Measurements from ENCODE around the gene TMEM258.

Gene TMEM258

DNA sequence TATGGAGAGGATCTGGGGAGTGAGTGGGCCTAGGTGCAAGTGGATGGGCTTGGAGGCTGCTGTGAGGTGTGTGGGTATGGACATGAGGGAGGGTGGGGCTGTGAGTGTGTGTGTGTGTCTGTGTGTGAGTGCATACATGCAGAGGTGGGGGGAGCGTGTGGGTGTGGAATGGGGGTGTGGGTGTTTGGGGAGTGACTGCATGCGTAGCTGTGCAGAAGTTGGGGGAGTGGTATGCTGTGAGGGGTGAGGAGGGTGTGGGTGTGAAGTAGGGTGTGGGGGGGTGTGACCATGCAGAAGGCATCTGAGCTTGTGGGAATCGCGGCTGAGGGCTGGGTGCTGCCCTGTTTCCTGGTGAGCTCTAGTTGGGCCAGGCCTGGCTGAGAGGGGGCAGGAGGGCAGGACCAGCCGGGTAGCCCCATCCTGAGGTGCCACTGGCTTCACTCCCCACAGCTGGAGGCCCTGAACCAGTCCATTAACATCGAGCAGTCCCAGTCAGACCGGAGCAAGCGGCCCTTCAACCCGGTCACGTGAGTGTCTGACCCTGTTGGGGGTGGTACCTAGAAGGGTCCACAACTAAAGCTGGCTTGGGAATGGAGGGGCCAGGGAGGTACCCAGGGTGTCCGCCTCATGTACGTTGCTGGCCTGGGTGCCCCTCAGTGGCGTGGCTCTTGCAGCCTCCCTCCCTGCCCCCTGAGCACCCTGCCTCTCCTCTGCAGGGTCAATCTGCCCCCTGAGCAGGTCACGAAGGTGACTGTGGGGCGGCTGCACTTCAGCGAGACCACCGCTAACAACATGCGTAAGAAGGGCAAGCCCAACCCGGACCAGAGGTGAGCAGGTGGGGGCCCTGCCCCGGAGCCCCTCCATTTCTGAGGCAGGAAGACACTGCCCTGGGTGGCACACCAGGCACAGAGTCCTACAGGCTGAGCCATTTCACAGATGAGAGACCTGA lies 16.5 kb downstream of the TMEM258 start:
- no peak for DNase-seq

DNA sequence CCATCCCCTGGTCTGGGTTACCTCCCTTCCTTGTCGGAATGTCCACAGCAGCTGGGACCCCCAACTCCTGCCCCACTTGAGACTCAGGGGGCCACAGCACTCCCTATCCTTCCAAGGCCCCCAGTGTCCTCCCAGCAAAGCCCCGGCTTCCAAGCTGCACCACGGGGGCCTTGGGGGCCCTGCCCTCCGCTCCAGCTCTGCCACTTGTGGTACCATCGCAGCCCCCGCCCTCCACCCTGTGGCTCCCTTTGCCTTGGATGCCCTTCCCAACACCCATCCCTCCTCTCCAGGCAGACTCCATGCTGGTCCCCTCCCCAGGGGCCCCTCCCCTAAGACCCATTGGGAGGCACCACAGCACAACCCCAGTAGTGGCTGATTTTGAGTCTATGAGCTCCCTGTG lies 17.3 kb downstream of the TMEM258 start:
- no peak for DNase-seq

DNA sequence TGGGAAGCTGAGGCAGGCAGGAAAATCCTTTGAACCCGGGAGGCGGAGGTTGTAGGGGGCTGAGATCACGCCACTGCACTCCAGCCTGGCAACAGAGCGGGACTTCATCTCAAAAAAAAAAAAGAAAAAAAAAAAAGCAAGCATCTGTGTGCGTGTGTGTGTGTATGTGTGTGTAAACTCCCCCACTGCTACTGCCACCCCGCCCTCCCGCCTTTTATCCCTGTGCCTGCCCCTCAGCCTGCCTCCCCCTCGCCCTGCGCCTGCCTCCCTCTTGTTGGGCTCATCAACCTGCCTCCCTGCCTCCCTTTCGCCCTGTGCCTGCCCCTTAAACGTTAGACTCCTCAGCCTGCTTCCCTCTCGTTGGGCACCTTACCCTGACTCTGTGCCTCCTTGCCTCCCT lies 18.0 kb downstream of the TMEM258 start:
- DNase-seq = no peak

DNA sequence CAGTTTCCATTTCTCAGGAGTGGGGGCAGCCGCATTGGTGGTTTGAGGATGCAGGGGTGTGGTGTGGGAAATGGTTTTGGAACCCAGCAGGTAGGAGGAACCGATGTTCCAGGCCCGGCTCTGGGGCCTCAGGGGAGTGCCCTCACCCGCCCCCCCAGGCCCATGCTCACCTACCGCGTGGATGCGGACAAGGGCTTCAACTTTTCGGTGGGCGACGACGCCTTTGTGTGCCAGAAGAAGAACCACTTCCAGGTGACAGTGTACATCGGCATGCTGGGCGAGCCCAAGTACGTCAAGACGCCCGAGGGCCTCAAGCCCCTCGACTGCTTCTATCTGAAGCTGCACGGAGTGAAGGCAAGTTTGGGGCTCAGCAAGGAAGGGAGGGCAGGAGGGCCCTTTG lies 18.6 kb downstream of the TMEM258 start:
- DNase-seq = no peak

DNA sequence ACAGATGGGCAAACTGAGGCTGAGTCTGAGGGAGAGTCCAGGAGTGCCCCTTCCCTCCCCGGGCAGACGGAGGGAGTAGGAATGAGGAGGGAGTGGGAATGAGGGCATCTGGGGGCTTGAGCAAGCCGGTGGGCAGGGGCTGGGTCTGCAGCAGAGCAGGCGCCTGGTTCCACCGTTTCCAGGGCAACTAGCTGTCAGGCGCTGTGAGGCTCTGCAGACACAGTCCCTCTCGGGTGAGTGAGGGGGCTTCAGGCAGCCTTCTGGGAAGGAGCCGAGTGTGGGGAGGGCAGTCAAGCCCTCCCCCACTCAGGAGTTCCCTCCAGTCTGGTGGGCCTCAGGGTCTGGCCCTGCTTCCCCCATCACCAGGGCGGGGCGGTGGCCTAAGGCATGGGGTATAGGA lies 19.0 kb downstream of the TMEM258 start:
- no peak for DNase-seq

DNA sequence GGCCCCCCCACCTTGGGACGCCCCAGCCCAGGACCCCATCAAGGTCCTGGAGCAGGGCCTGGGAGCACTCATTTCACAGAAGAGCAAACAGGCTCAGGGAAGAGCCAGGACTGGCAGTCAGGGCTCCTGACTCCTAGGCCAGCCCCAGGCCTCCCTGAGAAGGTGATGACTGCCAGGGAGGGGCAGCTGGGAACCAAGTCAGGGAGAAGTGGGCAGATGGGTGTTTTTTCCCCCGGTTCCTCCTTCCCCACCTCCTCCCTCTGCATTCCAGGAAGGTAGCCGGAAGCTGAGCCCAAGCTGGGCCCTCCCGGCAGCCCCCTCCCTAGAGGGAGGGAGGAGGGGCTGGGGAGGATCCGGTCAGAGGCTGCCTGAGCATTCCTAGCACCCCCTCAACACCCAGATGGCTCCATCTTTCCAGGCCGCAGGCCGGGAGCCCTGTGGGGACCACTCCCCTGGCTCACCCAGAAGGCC lies 20.4 kb downstream of the TMEM258 start:
- DNase-seq = no peak

DNA sequence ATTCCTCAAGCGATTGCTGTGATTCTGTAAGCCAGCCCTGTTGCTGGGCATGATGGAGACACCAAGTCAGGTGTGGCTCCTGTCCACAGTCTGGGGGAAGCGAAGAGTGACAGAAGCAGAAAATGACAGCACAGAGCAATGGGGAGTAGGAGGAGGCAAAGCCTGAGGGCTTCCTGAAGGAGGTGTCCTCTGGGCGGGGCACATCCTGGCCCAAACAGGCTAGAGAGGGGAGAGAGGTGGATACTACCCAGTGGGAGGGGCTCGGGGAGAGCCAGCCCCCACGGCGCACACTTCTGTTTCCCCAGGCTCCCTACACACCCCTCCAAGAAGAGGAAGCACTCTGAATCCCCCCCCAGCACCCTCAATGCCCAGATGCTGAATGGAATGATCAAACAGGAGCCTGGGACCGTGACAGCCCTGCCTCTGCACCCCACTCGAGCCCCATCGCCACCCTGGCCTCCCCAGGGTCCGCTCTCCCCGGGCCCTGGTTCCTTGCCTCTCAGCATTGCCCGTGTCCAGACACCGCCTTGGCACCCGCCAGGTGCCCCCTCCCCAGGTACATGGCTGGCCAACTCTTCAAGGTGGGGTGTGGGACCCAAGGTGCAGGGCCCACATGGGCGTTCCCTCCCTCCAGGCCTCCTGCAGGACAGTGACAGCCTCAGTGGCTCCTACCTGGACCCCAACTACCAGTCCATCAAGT lies 21.1 kb downstream of the TMEM258 start:
- no peak for DNase-seq

DNA sequence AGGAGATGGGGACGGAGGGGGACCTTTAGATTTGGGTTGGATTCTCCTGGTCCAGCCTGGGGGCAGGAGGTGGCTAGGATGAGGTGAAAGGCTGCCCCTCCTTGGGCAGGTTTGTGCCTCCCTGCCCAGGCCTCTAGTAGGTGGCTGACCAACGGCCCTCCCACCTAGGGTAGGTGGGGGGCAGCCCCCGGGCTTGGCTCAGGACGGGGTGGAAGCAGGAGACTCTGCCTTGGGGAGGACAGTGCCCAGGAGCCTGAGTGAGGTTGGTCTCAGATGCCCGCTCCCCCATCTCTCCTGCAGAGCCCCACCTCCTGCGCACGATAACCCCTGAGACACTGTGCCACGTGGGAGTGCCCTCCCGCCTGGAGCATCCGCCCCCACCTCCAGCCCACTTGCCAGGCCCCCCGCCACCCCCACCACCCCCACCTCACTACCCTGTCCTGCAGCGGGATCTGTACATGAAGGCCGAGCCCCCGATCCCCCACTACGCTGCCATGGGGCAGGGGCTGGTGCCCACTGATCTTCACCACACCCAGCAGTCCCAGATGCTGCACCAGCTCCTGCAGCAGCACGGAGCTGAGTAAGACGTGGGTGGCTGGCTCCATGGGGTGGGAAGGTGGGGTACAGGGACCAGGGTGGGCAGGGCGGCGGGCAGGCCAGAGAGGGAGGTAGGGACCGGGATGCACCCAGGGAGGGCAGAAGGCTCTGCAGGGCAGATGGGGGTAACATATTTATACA lies 22.3 kb downstream of the TMEM258 start:
- DNase-seq = no peak

DNA sequence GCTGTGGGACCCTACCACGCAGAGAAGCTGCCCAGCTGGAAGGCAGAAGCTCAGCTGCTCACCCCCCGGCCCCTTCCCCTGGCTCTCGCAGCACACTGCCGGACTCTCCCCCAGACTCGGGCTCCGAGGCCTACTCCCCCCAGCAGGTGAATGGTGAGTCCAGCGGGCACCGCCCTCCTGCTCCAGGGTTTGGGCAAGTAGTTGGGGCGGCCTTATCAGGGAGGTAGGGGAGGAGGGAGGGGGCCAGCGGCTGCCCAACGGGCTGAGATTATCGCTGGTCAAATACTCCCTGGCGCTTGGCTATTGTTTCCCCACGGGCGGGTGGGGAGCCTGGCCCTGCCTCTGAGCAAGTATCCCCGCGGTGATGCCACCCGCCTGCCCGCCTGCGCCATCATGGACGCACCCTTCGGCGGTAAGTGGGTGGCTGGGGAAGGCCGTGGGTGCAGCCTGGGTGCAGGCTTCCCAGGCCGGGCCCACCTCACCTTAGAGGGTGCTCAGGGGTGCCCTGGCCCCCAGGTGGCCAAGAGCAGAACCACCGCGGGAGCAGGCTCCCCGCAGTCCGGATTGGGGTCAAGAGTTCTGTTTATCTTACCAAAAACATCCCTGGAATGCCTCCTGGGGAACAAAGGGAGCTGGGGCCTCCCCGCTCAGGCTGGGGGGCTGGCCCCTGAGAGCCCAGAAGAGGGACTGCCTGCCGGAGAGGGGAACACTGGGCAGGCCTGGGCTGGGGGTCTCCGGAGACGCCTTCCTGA lies 23.1 kb downstream of the TMEM258 start:
- DNase-seq = no peak

DNA sequence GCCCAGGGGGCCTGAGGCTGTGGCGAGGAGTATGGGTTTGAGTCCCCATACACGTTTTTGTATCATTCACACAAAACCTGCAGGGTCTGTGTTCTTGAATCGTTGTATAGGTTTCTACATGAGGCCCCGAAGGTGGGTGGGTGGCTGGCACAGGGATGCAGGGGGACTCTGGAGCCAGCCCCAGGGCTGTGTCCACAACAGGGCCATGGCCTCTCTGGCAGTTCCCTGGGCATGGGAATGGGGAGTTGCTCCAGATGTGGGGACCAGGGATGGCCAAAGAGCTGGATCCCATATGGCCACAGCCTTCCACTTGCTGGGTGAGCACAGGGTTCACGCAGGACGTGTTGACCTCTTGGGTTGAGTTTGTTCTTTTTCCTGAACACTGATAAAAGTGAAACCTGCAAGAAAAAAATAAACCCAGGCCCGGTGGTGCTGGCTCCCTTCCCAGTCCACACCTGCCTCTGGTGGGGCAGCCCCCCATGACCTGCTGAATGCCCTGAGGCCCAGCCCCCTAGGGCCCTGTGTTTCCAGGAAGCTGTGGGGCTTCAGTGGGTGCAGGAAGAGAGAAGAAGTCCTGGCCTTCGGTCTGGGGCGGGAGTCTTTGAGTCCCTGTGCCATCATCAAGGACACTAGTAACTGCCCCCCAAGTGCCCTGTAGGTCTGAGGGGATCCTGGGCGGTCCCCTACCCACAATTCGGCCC lies 23.9 kb downstream of the TMEM258 start:
- no peak for DNase-seq

DNA sequence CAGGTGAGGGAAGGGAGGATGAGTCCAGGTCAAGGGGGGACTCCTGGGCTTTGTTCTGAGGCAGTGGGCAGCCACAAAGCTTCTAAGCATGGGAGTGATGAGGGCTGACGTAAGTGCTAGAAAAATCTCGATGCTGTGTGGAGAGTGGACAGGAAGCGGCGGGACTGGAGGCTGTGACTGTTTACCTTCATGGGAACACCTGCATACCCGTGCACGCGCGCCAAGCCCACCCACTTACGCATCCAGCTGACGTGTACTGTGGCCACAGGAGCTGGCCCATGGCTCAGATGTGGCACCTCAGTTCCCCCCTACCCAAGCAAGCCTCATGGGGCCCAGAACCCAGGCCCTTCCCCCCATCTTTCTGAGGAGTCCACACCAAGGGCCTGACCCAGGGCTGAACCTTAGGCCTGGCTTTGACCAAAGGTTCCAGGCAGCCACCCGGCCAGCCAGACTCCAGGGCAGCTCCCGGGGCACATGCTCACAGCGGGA lies 26.0 kb downstream of the TMEM258 start:
- DNase-seq = no peak

DNA sequence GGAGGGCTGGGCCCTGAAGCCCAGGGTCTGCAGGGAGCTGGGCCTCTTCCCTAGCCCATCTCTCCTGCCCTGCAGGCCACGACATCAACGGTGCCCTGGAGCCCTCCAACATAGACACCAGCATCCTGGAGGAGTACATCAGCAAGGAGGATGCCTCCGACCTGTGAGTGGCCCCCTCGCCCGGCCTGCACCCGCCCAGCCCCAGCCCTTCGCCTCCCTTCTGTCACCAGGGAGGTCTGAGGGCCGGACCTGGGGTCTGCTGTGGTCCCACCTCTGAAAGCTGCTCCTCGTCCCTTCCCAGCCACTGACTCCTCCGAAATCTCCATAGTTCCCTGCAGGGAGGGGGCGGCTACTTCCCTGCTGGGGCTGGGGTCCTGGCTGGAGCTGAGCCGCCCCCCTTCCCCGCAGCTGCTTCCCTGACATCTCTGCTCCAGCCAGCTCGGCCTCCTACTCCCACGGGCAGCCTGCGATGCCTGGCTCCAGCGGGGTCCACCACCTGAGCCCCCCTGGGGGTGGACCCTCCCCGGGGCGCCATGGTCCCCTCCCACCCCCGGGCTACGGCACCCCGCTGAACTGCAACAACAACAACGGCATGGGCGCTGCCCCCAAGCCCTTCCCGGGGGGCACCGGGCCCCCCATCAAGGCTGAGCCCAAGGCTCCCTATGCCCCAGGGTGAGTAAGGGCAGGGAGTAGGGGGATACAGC lies 26.7 kb downstream of the TMEM258 start:
- DNase-seq = no peak

DNA sequence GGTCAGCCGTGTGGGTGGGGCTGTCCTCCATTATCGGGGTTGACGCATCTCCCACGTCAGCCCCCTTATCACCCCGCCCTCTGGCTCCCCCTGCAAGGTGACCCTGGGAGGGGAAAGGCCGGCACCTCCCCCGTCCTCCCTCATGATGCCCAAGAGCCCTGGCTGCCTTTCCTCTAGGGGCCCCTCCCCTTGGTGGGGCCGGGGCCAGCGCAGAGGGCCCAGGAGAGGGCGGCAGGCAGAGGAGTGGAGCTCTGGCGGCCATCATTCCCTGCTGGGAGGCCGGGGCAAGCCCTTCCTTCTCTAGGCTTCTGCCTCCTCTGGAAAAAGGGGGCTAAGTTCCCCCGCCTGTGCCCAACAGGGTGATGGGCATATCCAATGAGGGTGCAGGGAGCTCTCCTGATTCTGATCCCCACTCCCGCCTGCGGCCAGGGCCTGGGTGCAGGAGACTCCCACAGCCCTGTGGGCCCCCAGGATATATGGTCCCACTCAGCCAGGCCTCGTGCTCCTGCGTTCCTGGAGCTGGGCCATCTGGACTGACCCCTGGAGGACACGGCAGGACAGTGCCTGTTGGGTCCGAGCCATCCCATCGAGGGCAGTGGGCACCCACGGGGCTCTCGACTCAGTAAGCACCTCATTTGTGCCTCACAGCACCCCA lies 27.7 kb downstream of the TMEM258 start:
- no peak for DNase-seq

DNA sequence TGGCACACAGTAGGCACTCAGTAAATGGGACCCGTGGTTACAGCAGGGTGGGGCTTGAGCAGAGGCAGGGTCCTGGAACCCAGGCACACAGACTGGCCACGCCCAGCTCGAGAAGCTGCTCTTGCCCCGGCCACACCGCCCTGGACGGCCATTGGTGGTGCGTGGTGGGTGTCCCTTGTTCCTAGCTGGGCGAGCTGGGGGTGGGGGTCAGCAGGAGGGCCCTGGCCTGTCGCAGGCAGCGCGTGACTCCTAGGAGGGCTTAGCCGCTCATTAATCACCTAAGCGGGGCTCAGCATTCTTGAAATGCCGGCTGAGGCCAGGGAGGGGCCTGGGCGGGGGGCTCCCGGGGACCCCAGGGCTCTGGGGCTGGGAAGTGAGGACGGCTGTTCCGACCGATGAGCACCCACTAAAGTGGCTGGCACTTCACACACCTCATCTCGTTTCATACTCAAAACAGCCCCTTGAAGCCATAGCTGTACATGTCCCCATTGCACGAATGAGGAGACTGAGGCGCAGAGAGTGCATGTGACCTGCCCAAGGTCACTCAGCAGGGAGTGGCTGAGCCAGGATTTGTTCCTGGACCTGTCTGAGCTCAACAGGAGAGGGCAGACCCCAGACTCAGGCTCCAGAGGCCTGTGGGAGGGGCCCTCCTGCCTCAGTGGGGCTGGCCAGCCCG lies 28.3 kb downstream of the TMEM258 start:
- DNase-seq = no peak

DNA sequence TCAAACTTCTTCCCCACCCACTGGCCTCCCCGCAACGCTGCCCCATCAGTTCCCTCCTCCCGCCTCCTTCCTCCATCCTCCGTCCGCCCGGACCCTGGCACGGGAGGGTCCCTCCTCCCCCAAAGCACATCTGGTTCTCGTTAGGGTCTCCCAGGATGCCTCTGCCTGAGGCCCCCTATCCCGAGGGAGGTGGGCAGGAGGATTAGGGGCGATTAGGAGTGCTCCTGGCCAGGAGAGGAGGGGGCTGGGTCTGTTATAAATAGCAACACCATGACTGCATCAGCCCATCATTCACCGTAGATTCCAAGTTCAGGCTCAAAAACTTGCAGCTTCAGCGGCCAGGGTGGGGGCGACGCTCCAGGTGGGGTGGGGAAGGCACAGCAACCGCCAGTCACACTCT lies 29.6 kb downstream of the TMEM258 start:
- no peak for DNase-seq

DNA sequence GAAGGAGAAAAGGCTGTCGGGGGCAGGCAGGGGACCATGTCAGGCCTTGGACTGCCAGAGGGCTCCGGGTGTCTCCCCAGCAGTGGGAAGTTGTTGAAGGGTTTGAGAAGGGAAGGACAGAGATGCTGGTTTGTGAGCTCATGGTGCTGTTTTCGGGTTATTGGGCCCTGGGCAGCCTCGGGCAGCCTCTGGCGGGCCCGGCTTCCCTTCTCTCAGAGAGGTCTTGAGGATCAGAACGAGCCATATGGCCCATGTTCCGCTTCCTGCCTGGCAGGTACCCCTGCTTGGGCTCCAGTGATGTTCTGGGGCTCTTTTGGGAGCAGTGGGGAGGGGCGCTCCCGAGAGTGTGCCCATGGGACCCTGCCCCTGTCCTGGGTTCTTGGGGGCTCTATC lies 30.2 kb downstream of the TMEM258 start:
- DNase-seq = no peak

DNA sequence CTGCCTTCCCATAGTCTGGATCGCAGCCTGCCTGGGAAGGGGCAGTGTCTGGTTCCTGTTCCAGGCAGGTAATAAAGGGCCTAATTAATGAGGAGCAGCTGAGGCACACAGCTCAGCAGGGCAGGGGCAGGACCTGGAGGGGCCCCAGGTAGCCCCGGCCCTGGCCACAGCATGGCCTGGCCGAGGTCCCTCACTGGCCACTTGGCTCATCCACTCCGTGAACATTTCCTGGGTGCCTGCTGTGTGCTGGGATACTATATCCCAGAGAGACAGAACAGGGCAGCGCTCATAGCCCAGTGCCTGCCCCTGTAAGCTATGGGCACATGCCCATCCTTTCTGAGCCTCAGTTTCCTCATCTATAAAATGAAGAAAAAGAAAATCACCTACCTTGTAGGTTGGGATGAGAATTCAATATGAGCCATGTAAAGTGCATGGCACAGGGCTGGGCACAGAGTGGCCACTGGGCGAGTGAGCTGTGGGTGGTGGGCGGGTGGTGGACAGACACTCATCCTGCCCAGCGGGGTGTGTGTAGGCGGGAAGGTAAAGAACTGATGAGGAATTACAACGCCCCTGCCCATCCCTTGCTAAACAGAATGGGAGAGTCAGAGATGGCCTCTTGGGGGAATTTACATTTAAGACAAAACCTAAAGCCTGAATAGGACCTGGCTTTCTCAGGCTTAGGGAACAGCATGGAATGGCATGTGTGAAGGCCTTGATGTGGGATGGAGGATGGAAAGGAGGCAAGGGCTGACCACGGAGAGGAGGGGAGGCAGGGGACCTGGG lies 30.8 kb downstream of the TMEM258 start:
- DNase-seq = no peak

DNA sequence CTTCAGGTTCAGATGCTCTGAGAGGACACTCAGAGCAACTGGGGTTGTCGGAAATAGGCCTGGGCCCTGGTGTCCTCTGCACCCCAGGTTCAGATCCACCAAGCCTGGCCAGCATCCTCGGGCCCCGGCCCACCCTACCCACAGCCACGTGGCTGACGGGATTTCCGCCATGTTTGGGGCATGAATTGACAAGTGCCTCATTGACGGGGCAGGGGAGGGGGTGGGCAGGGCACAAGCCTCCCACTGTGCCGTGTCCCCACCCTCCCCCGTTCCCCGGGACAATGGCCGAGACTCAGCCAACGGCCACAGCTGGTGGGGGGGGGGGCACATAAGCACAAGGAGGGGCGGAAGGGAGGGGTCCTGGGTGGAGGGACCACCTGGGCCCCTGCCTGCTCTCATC lies 31.5 kb downstream of the TMEM258 start:
- DNase-seq = no peak

DNA sequence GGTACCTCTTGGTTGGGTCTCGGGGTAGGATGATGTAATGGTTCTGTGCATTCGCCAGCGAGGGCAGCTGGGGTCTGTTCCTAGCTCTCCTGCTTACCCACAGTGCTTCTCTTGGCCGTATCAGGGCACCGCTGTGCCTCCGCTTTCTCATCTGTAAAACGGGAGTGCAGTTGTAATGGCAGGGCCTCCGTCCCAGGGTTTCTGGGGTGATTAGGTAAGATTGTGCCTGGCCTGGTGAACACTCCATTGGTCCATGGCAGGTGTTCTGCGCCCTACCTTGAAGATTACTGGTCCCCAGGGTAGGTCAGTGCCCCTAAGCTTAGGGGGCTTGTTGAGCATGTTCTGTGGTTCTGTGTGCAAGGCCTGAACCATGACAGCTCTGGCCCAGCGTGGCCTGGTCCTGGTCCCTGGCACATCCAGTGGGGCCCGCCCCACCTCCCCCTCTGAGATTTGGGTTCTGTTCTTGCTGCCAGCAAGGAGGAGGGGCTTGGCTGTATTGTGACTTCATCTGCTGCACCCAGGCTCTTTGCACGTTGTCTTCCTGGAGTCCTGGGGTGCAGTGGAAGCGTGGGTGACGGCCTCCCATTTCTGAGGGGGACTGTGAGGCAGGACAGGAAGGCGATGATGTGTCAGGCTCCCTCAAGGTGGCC lies 35.1 kb downstream of the TMEM258 start:
- no peak for DNase-seq

All from effector CD4-positive, alpha-beta T cell (primary cell).